ENCODE data around the gene ZIC5.

ZIC5 gene

GRCh38 chr13:99975626-99976025 lies 4.1 kb upstream of the ZIC5 start:
- Histone ChIP-seq H3K4me1 (ENCODE audit: control insufficient read depth in 5 of 5, insufficient read depth in 5 of 5, low read length in 5 of 5) (peaks cover 0 to 27% (median 19%) of the 10 kb centered on the region in 5 donors), H3K27me3 (ENCODE audit: control insufficient read depth in 5 of 5, insufficient read depth in 4 of 5, low read length in 5 of 5) (peaks cover 73 to 92% (median 85%) of the 10 kb centered on the region in 5 donors), H3K4me3 (ENCODE audit: low read depth in 1 of 5, low read length in 5 of 5) (no peak overlapping the region), H3K9me3 (ENCODE audit: control insufficient read depth in 5 of 5, low read length in 5 of 5) (peaks cover 0 to 3% (median 0%) of the 10 kb centered on the region in 5 donors), H3K9ac (ENCODE audit: low read length in 5 of 5) (no peak overlapping the region), H3K27ac (ENCODE audit: low read depth, low read length) (no peak overlapping the region), H3K36me3 (ENCODE audit: control insufficient read depth in 5 of 5, insufficient read depth in 5 of 5, low read length in 5 of 5) (no peaks in the 10 kb centered on the region)

- no peak overlapping the region for H3K27ac ChIP-seq (ENCODE audit: low read depth, low read length)
- H3K4me3 ChIP-seq (ENCODE audit: low read depth in 1 of 5, low read length in 5 of 5), result no peak overlapping the region
- H3K27me3 ChIP-seq (ENCODE audit: control insufficient read depth in 5 of 5, insufficient read depth in 4 of 5, low read length in 5 of 5), result peaks cover 72 to 91% (median 84%) of the 10 kb centered on the region in 5 donors
- peaks cover 0 to 25% (median 18%) of the 10 kb centered on the region in 5 donors for H3K4me1 ChIP-seq (ENCODE audit: control insufficient read depth in 5 of 5, insufficient read depth in 5 of 5, low read length in 5 of 5)
- H3K36me3 ChIP-seq (ENCODE audit: control insufficient read depth in 5 of 5, insufficient read depth in 5 of 5, low read length in 5 of 5), result no peaks in the 10 kb centered on the region
- no peak overlapping the region for H3K9ac ChIP-seq (ENCODE audit: low read length in 5 of 5)
- peaks cover 0 to 3% (median 0%) of the 10 kb centered on the region in 5 donors for H3K9me3 ChIP-seq (ENCODE audit: control insufficient read depth in 5 of 5, low read length in 5 of 5)
Measured at GRCh38 chr13:99974939-99975561, 3.5 kb upstream of the ZIC5 start.

DNA sequence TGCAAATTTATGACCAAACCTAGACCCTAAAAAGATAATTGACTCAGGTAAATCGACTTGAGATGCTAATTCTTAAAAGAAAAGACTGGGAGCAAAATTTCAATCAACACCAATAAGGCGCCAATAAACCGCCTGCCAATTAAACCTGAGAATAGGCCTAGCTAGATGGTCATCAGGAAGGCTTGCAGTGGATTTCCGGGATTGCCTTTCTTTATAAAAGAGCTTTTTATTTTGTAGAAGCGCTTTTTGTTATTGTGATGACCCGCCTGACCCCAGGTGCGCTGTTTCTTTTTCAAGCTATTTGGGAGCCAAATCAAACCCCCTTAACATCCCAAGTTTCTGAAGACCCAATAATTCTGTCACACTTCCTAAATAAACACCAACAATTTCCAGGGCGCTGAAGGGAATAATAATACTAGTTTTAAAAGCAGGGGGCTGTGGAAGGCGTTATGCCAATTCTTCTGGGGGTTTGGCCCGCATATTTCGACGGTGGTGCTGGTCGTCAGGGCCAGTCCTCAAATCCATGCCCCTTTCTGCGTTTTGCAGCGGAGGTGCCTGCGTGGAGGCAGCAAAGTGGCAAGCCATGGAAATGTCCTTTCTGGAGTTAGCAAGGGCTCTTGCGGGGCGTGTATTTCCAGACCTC lies 2.9 kb upstream of the ZIC5 start:
- Histone ChIP-seq H3K9me3 (ENCODE audit: control insufficient read depth in 5 of 5, low read length in 5 of 5) (peaks cover 0 to 3% (median 0%) of the 10 kb centered on the region in 5 donors), H3K27ac (ENCODE audit: low read depth, low read length) (no peak overlapping the region), H3K9ac (ENCODE audit: low read length in 5 of 5) (no peak overlapping the region), H3K27me3 (ENCODE audit: control insufficient read depth in 5 of 5, insufficient read depth in 4 of 5, low read length in 5 of 5) (peaks cover 69 to 88% (median 81%) of the 10 kb centered on the region in 5 donors), H3K4me1 (ENCODE audit: control insufficient read depth in 5 of 5, insufficient read depth in 5 of 5, low read length in 5 of 5) (peaks cover 0 to 25% (median 16%) of the 10 kb centered on the region in 5 donors), H3K4me3 (ENCODE audit: low read depth in 1 of 5, low read length in 5 of 5) (no peak overlapping the region), H3K36me3 (ENCODE audit: control insufficient read depth in 5 of 5, insufficient read depth in 5 of 5, low read length in 5 of 5) (no peaks in the 10 kb centered on the region)

- Histone ChIP-seq H3K27ac (ENCODE audit: low read depth, low read length) (no peak overlapping the region), H3K9ac (ENCODE audit: low read length in 5 of 5) (no peak overlapping the region), H3K9me3 (ENCODE audit: control insufficient read depth in 5 of 5, low read length in 5 of 5) (peaks cover 0 to 3% (median 0%) of the 10 kb centered on the region in 5 donors), H3K4me1 (ENCODE audit: control insufficient read depth in 5 of 5, insufficient read depth in 5 of 5, low read length in 5 of 5) (peaks cover 1 to 29% (median 20%) of the 10 kb centered on the region in 5 donors), H3K36me3 (ENCODE audit: control insufficient read depth in 5 of 5, insufficient read depth in 5 of 5, low read length in 5 of 5) (no peaks in the 10 kb centered on the region), H3K27me3 (ENCODE audit: control insufficient read depth in 5 of 5, insufficient read depth in 4 of 5, low read length in 5 of 5) (peaks cover 69 to 88% (median 81%) of the 10 kb centered on the region in 5 donors), H3K4me3 (ENCODE audit: low read depth in 1 of 5, low read length in 5 of 5) (no peak overlapping the region)
Measured at GRCh38 chr13:99973808-99974185, 2.2 kb upstream of the ZIC5 start.

DNA sequence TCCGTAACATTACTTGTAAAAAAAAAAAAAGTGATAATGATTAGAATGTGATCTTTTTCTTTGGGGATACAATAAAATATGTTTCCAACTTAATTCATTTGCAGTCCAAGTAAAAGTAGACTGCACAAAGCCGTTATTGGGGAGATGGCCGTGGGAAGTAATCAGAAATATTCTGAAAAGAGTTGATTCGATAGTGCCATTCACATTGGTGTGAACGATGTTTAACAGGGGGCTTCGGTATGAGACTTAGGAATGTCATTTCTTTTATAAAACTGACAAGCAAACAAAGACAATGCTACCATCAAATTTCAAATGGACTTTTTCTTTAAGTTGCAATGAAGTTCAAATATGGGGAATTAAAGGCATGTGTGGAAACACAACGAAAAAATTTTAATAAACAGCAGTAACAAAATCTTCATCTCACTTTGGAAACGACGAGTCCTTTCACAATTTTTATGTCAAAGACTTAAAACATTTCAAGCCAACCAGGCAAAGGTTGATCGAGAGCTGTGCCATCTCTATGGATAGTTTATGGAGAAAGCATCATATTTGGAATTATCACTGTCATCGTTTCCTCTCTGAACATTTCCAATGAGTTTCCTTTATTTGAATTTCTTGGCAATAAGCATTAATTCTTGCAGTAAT lies 1.7 kb upstream of the ZIC5 start:
- no peaks in the 10 kb centered on the region for H3K36me3 ChIP-seq (ENCODE audit: control insufficient read depth in 5 of 5, insufficient read depth in 5 of 5, low read length in 5 of 5)
- peaks cover 65 to 87% (median 81%) of the 10 kb centered on the region in 5 donors for H3K27me3 ChIP-seq (ENCODE audit: control insufficient read depth in 5 of 5, insufficient read depth in 4 of 5, low read length in 5 of 5)

DNA sequence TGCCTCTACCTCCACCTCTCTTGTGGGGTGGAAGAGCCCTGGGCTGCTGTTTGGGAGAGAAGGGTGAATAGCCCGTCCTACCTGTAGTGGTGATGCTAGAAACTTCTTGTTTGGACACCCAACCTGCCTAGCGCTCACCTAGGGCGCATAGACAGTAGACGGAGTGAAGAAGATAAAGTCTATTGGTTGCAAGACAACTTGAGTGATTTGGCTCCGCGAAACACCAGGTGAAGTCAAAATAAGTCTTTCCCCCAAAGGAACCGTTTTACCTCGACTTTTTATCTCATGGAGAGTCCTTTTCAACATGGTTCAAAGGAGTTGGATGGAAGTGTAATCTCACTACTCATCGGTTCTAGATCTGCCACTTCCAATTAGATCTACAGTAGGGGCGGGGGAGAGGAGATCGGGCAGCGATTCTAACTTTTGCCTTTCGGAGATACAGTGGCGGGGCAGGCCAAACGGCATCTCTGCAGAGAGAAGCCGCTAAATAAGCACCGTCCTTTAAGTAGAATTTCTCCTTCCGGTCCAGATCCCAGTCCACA lies 694 bp upstream of the ZIC5 start:
- H3K9me3 ChIP-seq (ENCODE audit: control insufficient read depth in 5 of 5, low read length in 5 of 5), result peaks cover 0 to 3% (median 0%) of the 10 kb centered on the region in 5 donors
- no peak overlapping the region for H3K4me3 ChIP-seq (ENCODE audit: low read depth in 1 of 5, low read length in 5 of 5)
- peaks cover 1 to 35% (median 27%) of the 10 kb centered on the region in 5 donors for H3K4me1 ChIP-seq (ENCODE audit: control insufficient read depth in 5 of 5, insufficient read depth in 5 of 5, low read length in 5 of 5)
- peaks cover 65 to 87% (median 81%) of the 10 kb centered on the region in 5 donors for H3K27me3 ChIP-seq (ENCODE audit: control insufficient read depth in 5 of 5, insufficient read depth in 4 of 5, low read length in 5 of 5)
- no peaks in the 10 kb centered on the region for H3K36me3 ChIP-seq (ENCODE audit: control insufficient read depth in 5 of 5, insufficient read depth in 5 of 5, low read length in 5 of 5)
- H3K27ac ChIP-seq (ENCODE audit: low read depth, low read length), result no peak overlapping the region
- no peak overlapping the region for H3K9ac ChIP-seq (ENCODE audit: low read length in 5 of 5)

More for the DNA sequence above, 1.7 kb upstream of the ZIC5 start:
- Histone ChIP-seq H3K27ac (ENCODE audit: low read depth, low read length) (no peak overlapping the region), H3K9me3 (ENCODE audit: control insufficient read depth in 5 of 5, low read length in 5 of 5) (peaks cover 0 to 3% (median 0%) of the 10 kb centered on the region in 5 donors), H3K4me1 (ENCODE audit: control insufficient read depth in 5 of 5, insufficient read depth in 5 of 5, low read length in 5 of 5) (peaks cover 1 to 31% (median 23%) of the 10 kb centered on the region in 5 donors), H3K9ac (ENCODE audit: low read length in 5 of 5) (no peak overlapping the region), H3K4me3 (ENCODE audit: low read depth in 1 of 5, low read length in 5 of 5) (no peak overlapping the region)

DNA sequence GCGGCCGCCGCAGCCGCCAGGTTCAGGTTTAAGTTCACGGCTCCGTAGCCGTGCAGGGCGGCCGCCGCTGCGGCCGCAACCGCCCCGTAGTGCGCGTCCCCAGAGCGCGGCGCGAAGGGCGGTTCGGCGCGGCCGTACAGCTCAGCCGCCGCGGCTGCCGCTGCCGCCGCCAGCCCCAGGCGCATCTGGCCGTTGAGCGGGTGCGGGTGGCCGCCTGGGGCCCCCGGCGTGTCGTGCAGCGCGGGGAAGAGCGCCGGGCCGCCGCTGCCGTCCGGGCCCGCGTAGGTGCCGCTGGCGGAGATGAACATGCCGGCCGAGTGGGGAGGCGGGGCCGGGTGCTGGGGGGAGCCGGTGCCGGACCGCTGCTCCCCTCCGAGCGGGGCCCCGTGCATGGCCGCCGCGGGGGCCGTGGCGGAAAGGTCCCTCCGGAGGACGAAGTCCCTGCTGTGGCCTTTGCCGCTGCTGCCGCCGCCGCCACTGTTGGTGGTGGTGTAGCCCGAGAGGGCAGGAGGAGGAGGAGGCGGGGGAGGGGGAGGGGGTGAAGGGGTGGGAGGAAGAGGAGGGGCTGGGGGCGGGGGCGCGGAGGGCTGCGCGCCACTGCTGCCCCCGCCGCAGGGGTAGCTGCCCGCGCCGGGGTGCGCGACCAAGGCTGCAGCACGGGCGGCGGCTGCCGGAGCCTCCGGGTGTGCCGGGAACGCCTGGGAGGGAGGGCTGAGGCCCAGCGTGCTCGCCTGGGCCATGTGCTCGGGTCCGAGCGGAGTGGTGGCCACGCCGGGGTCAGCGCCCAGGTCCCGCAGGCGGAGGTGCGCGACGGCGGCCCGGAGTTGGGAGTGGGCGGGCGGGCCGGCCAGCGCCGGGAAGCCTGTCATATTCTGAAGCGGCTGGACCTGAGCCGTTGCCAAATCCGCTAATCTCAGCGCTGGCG lies 654 bp downstream of the ZIC5 start:
- Histone ChIP-seq H3K36me3 (ENCODE audit: control insufficient read depth in 5 of 5, insufficient read depth in 5 of 5, low read length in 5 of 5) (no peaks in the 10 kb centered on the region), H3K9me3 (ENCODE audit: control insufficient read depth in 5 of 5, low read length in 5 of 5) (peaks cover 0 to under 1% (median 0%) of the 10 kb centered on the region in 5 donors), H3K4me3 (ENCODE audit: low read depth in 1 of 5, low read length in 5 of 5) (peak overlapping the region in 1 of 5 donors; percentile 40), H3K27me3 (ENCODE audit: control insufficient read depth in 5 of 5, insufficient read depth in 4 of 5, low read length in 5 of 5) (peaks cover 63 to 85% (median 75%) of the 10 kb centered on the region in 5 donors), H3K27ac (ENCODE audit: low read depth, low read length) (no peak overlapping the region), H3K9ac (ENCODE audit: low read length in 5 of 5) (no peak overlapping the region), H3K4me1 (ENCODE audit: control insufficient read depth in 5 of 5, insufficient read depth in 5 of 5, low read length in 5 of 5) (peaks cover 1 to 35% (median 27%) of the 10 kb centered on the region in 5 donors)

DNA sequence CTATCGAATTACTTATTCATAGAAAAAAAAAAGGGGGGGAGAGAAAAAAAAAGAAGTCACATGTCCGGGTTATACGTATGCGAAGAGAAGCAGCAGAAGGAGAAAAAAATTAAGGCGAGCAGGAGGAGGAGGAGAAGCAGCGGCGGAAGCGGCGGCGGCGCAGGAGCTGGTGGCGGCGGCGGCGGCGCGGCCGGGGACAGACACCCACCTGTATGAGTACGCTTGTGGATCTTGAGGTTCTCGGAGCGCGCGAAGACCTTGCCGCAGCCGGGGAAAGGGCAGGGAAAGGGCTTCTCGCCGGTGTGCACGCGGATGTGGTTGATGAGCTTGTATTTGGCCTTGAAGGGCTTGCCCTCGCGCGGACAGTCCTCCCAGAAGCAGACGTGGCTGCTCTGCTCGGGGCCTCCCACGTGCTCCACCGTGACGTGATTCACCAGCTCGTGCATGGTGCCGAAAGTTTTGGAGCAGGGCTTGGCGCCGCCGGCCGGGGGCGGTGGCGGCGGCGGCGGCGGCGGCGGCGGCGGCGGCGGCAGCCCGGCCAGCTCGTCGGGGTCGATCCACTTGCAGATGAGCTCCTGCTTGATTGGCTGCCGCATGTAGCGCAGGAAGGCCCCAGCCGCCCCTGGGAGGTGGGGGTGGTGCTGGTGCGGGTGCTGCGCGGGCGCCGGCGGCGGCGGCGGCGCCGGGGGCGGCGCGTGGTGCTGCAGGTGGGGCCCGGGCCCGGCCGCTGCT lies 1.5 kb downstream of the ZIC5 start:
- peak overlapping the region in 4 of 5 donors; percentile 22 to 60 (median 52) for H3K4me3 ChIP-seq (ENCODE audit: low read depth in 1 of 5, low read length in 5 of 5)
- H3K27ac ChIP-seq (ENCODE audit: low read depth, low read length), result no peak overlapping the region
- H3K4me1 ChIP-seq (ENCODE audit: control insufficient read depth in 5 of 5, insufficient read depth in 5 of 5, low read length in 5 of 5), result peaks cover 1 to 35% (median 27%) of the 10 kb centered on the region in 5 donors
- no peak overlapping the region for H3K9ac ChIP-seq (ENCODE audit: low read length in 5 of 5)
- H3K27me3 ChIP-seq (ENCODE audit: control insufficient read depth in 5 of 5, insufficient read depth in 4 of 5, low read length in 5 of 5), result peaks cover 58 to 83% (median 74%) of the 10 kb centered on the region in 5 donors
- no peaks in the 10 kb centered on the region for H3K36me3 ChIP-seq (ENCODE audit: control insufficient read depth in 5 of 5, insufficient read depth in 5 of 5, low read length in 5 of 5)
- no peaks in the 10 kb centered on the region for H3K9me3 ChIP-seq (ENCODE audit: control insufficient read depth in 5 of 5, low read length in 5 of 5)

Data from subcutaneous abdominal adipose tissue (tissue), 5 donors.